ENCODE data around the gene ISLR. TPM values are rescaled to one million over a fixed set of nuclear protein-coding genes. Genes with fewer than 3 reads are reported as not detected.

ISLR gene
- polyA plus RNA-seq, 1 donor (not counting 4 experiments of a cell fraction or from before 2014, with no cell fraction given): not detected

GRCh38 chr15:74157868-74158827, 15.4 kb upstream of the ISLR start:
- Histone ChIP-seq H3K9ac (ENCODE audit: control insufficient read depth, extremely low read depth, insufficient read depth, low read length) (no peak overlapping the region), H3K9me1 (ENCODE audit: control insufficient read depth, extremely low read depth, insufficient read depth, low read length) (no peaks in the 10 kb centered on the region), H3K36me3 (ENCODE audit: control insufficient read depth in 2 of 2, extremely low read depth in 1 of 2, insufficient read depth in 2 of 2, low read length in 2 of 2) (no peaks in the 10 kb centered on the region), H3K9me3 (ENCODE audit: control insufficient read depth, low read depth, low read length) (no peaks in the 10 kb centered on the region), H3K79me2 (ENCODE audit: control insufficient read depth, insufficient read depth, low read length) (no peaks in the 10 kb centered on the region), H3K4me1 (ENCODE audit: control insufficient read depth, extremely low read depth, insufficient read depth, low read length) (no peaks in the 10 kb centered on the region), H3K27ac (ENCODE audit: control insufficient read depth, insufficient read depth, low read length) (no peak overlapping the region), H3K4me3 (ENCODE audit: control insufficient read depth in 2 of 3, extremely low read depth in 1 of 3, insufficient read depth in 2 of 3, low read depth in 1 of 3, low read length in 3 of 3) (no peak overlapping the region), H2AFZ (ENCODE audit: control insufficient read depth, low read length) (no peak overlapping the region), H3K27me3 (ENCODE audit: control insufficient read depth, extremely low read depth, insufficient read depth, low read length) (peaks cover 11% of the 10 kb centered on the region), H4K20me1 (ENCODE audit: control insufficient read depth, extremely low read depth, insufficient read depth, low read length) (no peaks in the 10 kb centered on the region), H3K4me2 (ENCODE audit: control insufficient read depth, extremely low read depth, insufficient read depth, low read depth, low read length) (no peak overlapping the region)
- FAIRE-seq (no peak), DNase-seq (ENCODE audit: low read depth, low spot score) (no peak)
- TF ChIP-seq CTCF (optimal IDR thresholded peaks at IDR 0.05 in 1 of 3, IDR thresholded peaks at IDR 0.05 in 1 of 3, conservative IDR thresholded peaks at IDR 0.05 in 1 of 3; ENCODE audit: extremely low read depth in 1 of 3, insufficient read depth in 2 of 3, low read length in 3 of 3) (no peak), EZH2 (IDR thresholded peaks at IDR 0.05; ENCODE audit: low read length) (no peak)
- dilution Hi-C loops (cut with MboI; ENCODE audit: extremely low pct_ligation_motif_present, low sequenced_read_pairs): no loop called here

- no peaks in the 10 kb centered on the region for H3K79me2 ChIP-seq (ENCODE audit: control insufficient read depth, insufficient read depth, low read length)
- H3K4me2 ChIP-seq (ENCODE audit: control insufficient read depth, extremely low read depth, insufficient read depth, low read depth, low read length): no peak overlapping the region
- H2AFZ ChIP-seq (ENCODE audit: control insufficient read depth, low read length): no peak overlapping the region
- H3K4me1 ChIP-seq (ENCODE audit: control insufficient read depth, extremely low read depth, insufficient read depth, low read length): no peaks in the 10 kb centered on the region
- H3K27ac ChIP-seq (ENCODE audit: control insufficient read depth, insufficient read depth, low read length): no peak overlapping the region
- peaks cover 11% of the 10 kb centered on the region for H3K27me3 ChIP-seq (ENCODE audit: control insufficient read depth, extremely low read depth, insufficient read depth, low read length)
- TF ChIP-seq CTCF (optimal IDR thresholded peaks at IDR 0.05 in 1 of 3, IDR thresholded peaks at IDR 0.05 in 1 of 3, conservative IDR thresholded peaks at IDR 0.05 in 1 of 3; ENCODE audit: extremely low read depth in 1 of 3, insufficient read depth in 2 of 3, low read length in 3 of 3) (no peak), EZH2 (IDR thresholded peaks at IDR 0.05; ENCODE audit: low read length) (no peak)
- DNase-seq (ENCODE audit: low read depth, low spot score): no peak
- dilution Hi-C loops (cut with MboI; ENCODE audit: extremely low pct_ligation_motif_present, low sequenced_read_pairs): no loop called here
- H3K9ac ChIP-seq (ENCODE audit: control insufficient read depth, extremely low read depth, insufficient read depth, low read length): no peak overlapping the region
- no peak for FAIRE-seq
- H3K4me3 ChIP-seq (ENCODE audit: control insufficient read depth in 2 of 3, extremely low read depth in 1 of 3, insufficient read depth in 2 of 3, low read depth in 1 of 3, low read length in 3 of 3): no peak overlapping the region
- H4K20me1 ChIP-seq (ENCODE audit: control insufficient read depth, extremely low read depth, insufficient read depth, low read length): no peaks in the 10 kb centered on the region
- peaks cover under 1% of the 10 kb centered on the region for H3K9me1 ChIP-seq (ENCODE audit: control insufficient read depth, extremely low read depth, insufficient read depth, low read length)
- no peaks in the 10 kb centered on the region for H3K9me3 ChIP-seq (ENCODE audit: control insufficient read depth, low read depth, low read length)
- H3K36me3 ChIP-seq (ENCODE audit: control insufficient read depth in 2 of 2, extremely low read depth in 1 of 2, insufficient read depth in 2 of 2, low read length in 2 of 2): no peaks in the 10 kb centered on the region
These were observed 14.5 kb upstream of the ISLR start for GRCh38 chr15:74158855-74159650.

All from keratinocyte (primary cell).